Gastroesophageal sphincter (tissue), 3 donors: ENCODE results near the gene PROSER2.

Experiments used
- CTCF ChIP-seq, 4 experiments: fragments of 200-600 bp in 2 of 4; fragments of 450-650 bp in 2 of 4; sonication (generic) in 1 of 4; IDR thresholded peaks; one replicate each; pipeline ENCODE4 v1.5.1; 2017 to 2019; ENCODE audit warnings: antibody characterized with exemption in 4 of 4, mild to moderate bottlenecking in 2 of 4, moderate library complexity in 2 of 4
- POLR2A ChIP-seq, 2 donors: fragments of 450-650 bp; IDR thresholded peaks; one replicate each; pipeline ENCODE4 v1.6.1; 2017; ENCODE audit warnings: antibody characterized with exemption in 2 of 2, mild to moderate bottlenecking in 2 of 2, moderate library complexity in 1 of 2
- POLR2AphosphoS5 ChIP-seq: sonication (generic); formaldehyde crosslinking; IDR thresholded peaks from one replicate; pipeline ENCODE4 v1.6.1; 2017; ENCODE audit warnings: antibody characterized with exemption

- TF ChIP-seq POLR2AphosphoS5 (no peak), CTCF (IDR thresholded peaks at IDR 0.05) (no peak), POLR2A (IDR thresholded peaks at IDR 0.05) (no peak)
These were observed 17.4 kb upstream of the PROSER2 start for GRCh38 chr10:11805792-11806191.
